Hindlimb muscle (tissue), 1 donor: Measurements from ENCODE around the gene EGR1. TPM values are rescaled to one million over a fixed set of nuclear protein-coding genes. Genes with fewer than 3 reads are reported as not detected.

Experiments
- DNase-seq: peaks from one replicate; pipeline ENCODE4 v3.0.0-alpha.2; 2013
- polyA plus RNA-seq: library from polyadenylated mRNA; unstranded; fragments of 120-200 nt; gene quantifications from one replicate; pipeline ENCODE4 v1.2.1, GENCODE V29; 2013; ENCODE audit not compliant: insufficient read length

EGR1 gene
- polyA plus RNA-seq, 1 donor, result 152 TPM

DNA sequence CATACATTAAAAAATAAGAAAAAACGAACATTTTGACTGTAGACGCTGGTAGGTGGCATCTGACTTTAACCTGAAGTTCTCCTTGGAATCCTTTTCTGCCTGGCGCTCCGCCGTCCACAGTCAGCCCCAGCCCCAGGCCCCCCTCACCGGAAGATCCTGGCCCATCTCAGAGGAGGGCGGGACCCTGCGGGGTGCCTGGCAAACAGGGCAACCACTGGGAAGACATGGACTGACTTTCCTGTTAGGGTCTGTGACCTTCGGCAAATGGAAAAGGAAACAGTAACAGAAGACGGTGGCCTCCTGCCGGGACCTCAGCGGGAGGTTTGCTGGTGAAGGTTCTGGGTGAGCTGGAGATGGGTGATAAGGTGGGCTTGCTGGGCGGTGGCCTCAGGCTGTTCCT, 11.7 kb upstream of the EGR1 start:
- no peak for DNase-seq

DNA sequence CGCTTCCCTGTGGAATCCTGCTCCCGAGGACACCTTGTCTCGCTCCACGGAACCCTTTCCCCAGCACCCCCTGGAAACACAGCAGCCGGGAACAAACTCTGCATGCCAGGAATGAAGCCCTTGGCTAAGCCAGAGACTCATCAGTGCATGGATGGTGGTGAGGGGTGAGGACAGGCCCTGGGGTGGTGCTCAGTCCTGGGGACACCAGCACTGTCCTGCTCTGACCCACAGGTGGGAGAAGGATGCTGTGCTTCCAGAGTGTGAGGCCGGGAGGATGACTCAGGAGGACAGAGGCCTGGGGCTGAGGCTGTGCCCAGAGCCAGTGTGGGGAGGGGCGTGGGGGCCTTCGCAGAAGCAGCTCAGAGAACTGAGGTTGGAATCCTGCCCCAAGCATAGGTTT, 11.2 kb upstream of the EGR1 start:
- DNase-seq, result no peak

DNA sequence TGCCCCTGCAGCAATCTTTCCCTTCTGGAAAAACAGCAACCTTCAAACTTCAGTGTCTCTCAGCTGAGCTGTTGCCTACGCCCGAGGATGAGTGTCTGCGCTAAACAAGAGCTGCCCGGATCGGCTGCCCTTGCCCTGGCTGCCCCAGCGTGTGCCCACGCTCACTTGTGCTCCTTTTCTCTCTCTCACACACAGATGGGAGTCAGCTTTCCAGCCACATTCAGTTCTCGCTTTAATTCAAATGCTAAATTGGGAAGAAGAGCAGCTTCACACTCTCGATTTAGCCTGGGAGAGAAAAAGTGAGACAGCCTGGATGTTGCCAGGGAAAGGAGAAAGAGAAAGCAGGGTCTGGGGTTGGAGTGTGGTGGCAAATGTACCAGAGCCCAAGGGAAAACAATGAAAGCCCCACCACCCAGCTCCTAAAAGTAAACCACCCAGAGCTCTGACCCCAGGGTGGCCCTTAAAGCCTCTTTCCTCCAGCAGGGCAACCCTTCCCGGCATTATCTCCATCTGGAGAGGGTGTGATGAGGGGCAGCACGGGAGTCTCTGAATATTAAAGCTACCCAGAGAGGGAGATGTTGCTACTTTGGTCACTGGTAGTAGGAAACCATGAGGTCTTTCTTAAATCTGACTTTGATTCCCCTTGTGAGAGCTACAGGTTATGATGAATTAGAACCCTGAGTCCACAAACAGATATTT, 9.9 kb upstream of the EGR1 start:
- no peak for DNase-seq

DNA sequence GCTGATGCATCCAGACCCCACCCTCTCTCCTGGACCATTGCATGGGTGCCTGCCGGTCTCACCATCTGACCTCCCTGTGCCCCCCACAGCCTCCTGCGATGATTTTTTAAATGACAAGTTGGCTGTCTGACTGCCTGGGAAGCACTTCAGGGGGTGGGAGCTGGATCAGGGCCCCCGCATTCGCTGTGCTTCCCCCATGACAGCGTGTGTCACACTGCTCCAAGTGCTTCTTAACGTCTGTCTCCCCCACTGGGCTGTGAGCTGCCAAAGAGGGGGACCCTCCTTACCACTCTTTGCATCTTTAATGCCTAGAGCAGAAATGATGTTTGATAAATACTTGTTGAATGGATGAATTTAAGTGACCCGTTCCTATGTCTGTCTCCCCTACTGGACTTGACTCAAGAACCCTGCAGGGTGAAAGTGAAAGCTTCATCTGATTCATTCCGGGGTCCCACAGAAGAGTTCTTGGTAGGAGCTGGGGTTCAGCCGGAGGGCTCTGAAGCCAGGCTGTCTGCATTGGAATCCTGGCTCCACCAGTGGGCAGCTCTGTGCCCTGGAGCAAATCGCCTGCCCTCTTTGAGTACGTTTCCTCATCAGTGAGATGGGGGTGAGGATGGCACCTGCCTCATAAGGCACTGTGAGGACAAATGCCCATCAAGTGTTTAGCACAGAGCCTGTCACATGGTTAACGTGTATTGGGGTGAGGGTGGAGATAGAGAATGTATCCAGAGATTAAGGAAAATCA, 7.6 kb upstream of the EGR1 start:
- no peak for DNase-seq

GRCh38 chr5:138458384-138458783, 6.9 kb upstream of the EGR1 start:
- DNase-seq, result no peak

DNA sequence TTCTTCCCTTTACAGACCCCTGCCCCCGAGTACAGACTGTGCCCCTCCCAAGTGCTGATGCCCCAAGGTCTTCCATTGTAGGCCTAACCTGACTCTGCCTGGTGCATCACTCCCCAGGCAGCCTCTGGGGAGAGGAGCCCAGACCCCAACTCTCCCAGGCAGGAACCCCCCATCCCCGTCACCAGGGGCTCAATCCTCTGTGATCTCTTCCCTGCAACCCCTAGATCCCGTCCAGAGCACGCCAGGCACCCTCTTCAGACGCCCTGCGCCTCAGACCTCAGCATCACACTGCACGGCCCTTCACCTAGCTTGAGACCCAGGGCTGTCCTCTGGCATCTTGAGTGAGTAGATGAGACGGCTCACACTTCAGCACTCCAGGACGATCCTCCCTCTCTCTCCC, 6.4 kb upstream of the EGR1 start:
- DNase-seq, result no peak

DNA sequence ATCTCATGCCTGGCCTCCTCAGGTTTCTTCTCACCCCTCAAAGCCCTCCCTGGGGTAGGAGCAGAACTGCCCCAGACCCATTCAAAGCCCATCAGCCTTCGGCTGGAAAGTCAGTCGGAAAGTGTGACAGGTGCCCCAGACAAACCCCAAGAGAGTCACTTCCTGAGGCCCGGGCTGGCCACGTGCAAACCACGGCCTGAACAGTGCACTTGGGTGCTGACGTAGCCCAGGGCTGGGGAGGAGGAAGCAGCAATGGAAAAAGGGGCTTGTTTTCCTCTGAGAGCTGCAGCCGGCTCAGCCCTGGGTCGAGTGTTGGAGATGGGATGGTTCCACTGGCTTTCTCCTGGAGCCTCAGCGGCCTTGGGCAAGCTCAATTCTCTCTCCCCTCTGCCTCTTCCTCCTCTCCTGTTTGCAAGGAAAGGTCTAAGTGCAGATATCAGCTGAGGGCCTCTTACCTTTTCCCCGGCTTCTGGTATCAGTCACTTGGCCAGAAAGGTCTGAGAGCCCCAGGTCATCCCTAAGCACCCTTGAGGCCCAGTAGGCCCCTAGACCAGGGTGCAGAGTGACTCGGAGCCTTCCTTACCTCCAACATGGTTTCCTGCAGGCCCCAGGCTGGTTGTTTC, 5.9 kb upstream of the EGR1 start:
- no peak for DNase-seq

- DNase-seq, result no peak
These were observed 5.1 kb upstream of the EGR1 start for GRCh38 chr5:138460032-138460693.

- no peak for DNase-seq
These were observed 3.7 kb upstream of the EGR1 start for GRCh38 chr5:138461343-138462125.

DNA sequence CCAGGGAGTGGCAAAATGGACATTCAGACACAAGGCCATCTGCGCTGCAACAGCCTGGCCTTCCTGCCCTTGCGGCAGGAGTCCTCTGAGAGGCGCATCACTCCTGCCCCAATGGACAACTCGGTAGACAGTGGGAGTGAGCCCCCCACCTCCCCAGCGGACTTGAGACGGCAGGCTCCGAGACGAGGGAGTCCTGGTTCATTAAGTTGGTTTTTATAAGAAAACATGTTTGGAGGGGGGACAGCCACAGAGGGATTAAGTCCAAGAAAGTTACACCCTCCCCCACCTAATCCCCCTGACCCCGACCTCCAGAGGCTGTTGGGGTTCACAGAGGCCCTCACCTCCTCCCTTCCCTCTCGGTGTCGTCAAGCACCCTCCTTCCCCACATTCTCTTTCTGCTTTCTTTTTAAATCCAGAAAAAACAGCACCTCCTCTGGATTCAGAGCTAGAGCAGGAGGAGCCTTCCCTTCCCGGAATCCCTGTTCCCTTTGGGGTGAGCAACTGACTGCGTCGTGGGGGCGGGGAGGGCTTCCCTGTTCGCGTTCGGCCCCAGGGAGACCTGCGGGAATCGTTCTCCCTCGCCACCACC, 1.8 kb upstream of the EGR1 start:
- DNase-seq, result no peak

DNA sequence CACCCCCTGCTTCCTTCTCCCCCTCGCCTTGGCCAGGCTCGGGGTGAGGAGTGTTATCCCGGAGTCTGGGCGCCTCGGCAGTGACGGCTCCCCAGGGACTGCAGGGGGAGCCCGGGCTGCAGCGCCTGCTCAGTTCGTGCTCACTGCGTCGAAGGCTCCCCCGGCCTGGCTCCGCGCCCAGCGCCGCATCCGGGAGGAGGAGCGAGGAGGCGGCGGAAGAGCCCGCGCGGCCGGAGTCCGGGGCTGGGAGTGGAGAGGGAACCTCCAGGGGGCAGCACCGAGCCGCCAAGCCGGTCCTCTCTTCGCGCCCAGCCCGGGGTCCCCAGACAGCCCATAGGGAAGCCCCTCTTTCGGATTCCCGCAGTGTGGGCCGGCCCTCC, 1.3 kb upstream of the EGR1 start:
- peak; percentile 99 for DNase-seq

DNA sequence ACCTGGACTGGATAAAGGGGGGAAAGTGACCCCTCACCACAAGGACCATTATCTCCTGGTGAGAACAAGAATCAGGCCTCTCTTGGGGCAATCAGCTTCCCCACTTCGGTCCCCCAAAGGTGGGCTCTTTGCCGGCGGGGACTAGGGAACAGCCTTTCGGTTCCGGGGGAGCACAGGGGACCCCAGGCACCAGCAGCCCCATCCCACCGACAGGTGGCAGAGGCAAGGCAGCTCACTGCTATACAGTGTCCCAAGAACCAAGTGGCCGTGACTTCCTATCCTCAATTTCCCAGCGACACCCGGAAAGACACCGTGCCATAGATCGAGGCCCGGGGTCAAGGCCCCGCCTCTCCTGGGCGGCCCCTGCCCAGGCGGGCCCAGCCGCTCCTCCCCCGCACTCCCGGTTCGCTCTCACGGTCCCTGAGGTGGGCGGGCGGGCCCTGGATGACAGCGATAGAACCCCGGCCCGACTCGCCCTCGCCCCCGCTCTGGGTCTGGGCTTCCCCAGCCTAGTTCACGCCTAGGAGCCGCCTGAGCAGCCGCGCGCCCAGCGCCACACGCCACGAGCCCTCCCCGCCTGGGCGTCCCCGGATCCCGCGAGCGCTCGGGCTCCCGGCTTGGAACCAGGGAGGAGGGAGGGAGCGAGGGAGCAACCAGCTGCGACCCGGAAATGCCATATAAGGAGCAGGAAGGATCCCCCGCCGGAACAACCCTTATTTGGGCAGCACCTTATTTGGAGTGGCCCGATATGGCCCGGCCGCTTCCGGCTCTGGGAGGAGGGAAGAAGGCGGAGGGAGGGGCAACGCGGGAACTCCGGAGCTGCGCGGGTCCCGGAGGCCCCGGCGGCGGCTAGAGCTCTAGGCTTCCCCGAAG, 655 bp upstream of the EGR1 start:
- peak; percentile 99 for DNase-seq

DNA sequence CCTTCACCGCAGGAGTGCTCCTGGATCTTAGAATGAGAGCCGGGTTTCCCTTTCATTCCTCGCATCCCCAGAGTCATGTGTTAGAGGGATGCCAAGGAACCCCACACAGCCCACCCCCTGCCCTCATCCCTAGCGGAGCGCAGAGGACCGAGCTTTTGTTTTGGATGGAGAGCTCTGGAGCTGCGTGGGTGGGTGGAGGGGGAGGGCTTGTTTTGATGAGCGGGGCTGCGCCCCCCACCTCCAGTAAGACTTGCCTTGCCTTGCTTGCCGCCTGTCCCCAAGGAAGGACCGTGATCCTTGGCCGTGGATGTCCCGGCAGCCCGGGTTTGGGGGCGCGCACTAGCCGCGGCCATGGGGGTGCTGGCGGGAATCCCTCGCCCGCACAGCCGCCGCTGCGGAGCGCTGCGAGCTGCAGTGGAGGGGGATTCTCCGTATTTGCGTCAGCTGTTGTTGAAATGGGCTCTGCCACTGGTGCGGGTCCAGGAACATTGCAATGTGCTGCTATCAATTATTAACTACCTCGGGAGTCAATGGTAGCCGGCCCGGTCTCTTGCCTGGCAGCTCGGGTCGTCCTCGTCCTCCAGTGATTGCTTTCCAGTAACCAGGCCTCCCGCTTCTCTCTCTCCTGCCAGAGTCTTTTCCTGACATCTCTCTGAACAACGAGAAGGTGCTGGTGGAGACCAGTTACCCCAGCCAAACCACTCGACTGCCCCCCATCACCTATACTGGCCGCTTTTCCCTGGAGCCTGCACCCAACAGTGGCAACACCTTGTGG, 1.0 kb downstream of the EGR1 start:
- DNase-seq, result no peak

DNA sequence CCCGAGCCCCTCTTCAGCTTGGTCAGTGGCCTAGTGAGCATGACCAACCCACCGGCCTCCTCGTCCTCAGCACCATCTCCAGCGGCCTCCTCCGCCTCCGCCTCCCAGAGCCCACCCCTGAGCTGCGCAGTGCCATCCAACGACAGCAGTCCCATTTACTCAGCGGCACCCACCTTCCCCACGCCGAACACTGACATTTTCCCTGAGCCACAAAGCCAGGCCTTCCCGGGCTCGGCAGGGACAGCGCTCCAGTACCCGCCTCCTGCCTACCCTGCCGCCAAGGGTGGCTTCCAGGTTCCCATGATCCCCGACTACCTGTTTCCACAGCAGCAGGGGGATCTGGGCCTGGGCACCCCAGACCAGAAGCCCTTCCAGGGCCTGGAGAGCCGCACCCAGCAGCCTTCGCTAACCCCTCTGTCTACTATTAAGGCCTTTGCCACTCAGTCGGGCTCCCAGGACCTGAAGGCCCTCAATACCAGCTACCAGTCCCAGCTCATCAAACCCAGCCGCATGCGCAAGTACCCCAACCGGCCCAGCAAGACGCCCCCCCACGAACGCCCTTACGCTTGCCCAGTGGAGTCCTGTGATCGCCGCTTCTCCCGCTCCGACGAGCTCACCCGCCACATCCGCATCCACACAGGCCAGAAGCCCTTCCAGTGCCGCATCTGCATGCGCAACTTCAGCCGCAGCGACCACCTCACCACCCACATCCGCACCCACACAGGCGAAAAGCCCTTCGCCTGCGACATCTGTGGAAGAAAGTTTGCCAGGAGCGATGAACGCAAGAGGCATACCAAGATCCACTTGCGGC, 1.8 kb downstream of the EGR1 start:
- no peak for DNase-seq

GRCh38 chr5:138467711-138468132, 2.4 kb downstream of the EGR1 start:
- no peak for DNase-seq

GRCh38 chr5:138468133-138468965, 3.1 kb downstream of the EGR1 start:
- DNase-seq, result no peak

GRCh38 chr5:138468966-138469539, 3.8 kb downstream of the EGR1 start:
- DNase-seq, result no peak
